HK-2 (cell line): ENCODE results near the gene TBL3.

Source experiments
- DNase-seq: peaks from one replicate; pipeline ENCODE4 v3.0.0-alpha.2; 2018; ENCODE audit not compliant: unreplicated experiment

TBL3 gene

GRCh38 chr16:1981398-1981836, 9.6 kb downstream of the TBL3 start, which contains the start of gene NOXO1:
TSS of gene NOXO1 (minus strand) at chr16:1981469. CDS start at chr16:1981179, 290 bp downstream.
- DNase-seq: no peak

- no peak for DNase-seq
Measured at GRCh38 chr16:1982013-1982433, 10.2 kb downstream of the TBL3 start.

DNA sequence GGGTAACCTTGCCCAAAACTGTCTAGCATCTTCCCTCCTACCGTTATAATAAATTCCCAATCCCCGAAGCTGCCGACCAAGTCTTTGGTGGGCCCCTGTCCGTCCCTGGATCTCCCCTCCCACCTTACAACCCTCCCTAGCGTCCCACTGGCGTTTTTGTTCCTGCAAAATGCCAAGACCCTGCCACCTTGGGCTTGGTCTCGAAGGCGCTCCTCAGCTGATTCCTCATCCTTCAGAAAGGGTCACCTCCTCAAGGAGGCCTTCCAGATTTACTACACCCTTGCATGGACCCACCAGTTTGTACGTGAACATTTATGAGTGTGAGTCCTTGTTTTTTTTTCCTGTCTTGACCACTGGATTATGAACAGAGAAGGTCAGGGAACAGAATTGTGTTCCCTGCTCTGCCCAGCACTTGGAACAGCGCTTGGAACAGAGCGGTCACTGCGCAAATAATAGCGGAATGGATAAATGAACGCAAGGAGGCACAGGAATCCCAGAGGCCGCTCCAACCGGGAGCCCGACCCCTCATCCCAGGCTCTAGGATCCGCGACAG, 11.2 kb downstream of the TBL3 start:
- DNase-seq: no peak

DNA sequence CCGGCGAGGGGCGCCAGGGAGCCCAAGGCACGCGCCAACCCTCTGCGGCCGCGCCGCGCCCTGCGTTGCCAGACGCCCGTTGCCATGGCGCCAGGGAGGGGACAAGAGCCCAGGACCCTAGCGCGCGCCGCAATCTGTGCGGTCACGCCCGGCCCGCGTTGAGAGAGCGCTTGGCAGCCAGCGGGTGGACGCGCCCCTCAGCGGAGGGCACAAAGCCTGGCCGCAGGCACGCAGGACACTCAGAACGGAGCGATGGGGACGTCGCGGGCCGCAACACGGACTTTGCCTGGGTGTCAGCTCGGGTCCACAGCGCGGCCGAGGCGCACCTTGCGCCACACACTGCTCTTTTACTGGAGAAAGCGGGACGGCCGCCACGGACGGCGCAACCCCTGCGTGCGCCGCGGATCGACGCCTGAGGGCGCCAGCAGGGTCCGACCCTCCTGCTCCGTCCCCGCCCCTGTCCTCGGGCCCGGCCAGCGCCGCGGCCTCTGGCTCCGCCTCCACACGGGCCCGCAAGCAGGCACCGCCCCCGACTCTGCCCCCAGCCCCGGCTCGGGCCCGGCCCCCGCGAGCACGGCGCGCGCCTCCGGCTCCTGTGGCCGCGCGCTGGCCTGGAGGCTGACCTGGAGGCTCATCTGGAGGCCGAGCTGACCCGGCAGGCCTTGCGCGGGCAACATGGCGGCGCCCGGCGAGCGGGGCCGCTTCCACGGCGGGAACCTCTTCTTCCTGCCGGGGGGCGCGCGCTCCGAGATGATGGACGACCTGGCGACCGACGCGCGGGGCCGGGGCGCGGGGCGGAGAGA, 11.9 kb downstream of the TBL3 start, which contains the start of gene GFER:
Gene GFER (plus strand): TSS at position 650 of the 803 bp plus-strand sequence. CDS start 26 bp downstream, at position 676.
- DNase-seq: peak; percentile 90

GRCh38 chr16:1984347-1985225, 12.7 kb downstream of the TBL3 start:
- no peak for DNase-seq

DNA sequence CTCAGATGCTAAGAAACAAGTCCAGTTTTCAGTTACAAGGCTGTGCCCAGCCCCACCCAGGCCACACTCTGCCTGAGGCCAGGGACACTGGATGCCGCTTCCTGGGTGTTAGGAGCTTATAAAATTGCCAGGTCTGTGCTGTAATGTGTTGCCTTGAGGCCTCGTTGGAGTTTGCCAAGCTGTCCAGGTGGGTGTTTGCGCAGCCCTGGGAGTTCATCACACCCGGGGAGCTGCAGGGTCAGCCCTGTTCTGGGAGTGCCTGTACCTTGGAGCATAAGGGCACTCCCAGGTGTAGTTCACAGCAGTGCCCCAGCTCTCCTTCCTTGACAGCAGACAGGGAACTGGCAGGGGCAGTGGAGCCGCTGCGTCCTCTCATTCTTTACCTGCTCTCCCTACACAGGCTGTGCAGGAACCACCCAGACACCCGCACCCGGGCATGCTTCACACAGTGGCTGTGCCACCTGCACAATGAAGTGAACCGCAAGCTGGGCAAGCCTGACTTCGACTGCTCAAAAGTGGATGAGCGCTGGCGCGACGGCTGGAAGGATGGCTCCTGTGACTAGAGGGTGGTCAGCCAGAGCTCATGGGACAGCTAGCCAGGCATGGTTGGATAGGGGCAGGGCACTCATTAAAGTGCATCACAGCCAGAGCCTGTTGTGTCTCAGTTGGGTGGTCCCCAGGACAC, 13.8 kb downstream of the TBL3 start:
- no peak for DNase-seq

DNA sequence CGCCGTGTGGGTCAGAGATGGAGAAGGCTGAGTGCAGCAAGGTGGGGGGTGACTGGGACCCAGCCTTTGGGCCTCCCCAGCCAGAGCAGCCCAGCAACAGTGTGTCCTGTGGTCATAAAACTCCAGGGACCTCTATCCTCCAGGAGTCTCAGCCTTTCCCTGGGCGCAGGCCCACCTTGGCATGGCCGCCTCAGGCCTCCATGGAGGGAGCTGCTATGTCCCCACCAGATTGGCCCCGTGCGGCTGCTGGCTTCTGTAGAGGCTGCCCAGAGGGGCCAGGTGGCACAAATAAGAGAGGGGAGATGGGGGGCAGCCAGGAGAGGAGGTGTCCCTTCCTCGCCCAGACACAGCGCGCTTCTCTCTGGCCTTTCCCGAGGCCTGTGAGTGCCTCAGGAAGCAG, 15.3 kb downstream of the TBL3 start:
- no peak for DNase-seq

DNA sequence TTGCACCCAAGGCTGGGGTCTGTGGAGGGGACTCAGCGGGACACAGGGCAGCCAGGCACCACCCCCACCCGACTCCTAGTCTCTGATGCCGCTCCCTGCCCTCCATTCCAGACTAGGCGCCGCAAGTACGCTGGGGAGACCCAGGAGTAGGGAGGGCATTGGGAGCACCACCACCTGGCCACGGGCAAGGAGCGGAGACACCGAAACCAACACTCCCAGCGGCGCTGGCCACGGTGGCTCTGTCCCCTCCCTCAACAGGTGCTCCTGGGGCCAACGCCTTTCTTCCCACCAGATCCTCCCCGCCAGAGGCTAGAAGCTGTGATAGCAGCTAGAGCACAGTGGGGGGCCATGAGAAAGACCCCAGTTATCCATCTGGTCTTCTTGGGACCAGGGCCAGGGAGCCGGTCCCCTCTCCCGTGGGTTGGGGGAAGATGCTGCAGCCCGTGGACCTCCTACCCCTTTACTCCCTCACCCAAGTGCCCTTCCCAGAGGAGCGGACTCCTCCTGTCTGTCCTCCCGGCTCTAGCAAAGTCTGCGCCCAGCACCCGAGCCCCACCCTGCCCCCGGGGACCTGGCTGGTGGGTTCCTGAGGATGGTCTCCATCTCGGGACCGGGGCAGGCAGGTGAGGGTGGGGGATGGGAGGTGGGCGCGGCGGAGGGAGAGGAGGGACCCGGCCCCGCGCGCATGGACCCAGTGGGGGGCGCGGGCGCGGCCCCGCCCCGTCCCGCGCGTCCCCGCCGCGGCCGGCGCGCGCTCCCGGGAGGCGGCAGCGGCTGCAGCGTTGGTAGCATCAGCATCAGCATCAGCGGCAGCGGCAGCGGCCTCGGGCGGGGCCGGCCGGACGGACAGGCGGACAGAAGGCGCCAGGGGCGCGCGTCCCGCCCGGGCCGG, 17.6 kb downstream of the TBL3 start, which contains the start of gene SYNGR3:
Gene SYNGR3 (plus strand): TSS at position 762 of the 892 bp plus-strand sequence. CDS start 133 bp downstream, outside the sequence.
- no peak for DNase-seq

DNA sequence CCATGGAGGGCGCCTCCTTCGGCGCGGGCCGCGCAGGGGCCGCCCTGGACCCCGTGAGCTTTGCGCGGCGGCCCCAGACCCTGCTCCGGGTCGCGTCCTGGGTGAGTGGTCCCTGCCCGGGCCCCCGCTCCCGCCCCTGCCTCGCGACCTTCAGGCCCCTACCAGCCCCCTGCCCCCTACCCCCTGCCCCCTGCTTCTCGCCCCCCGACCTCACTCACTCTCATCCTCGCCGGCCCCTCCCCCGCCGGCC, 18.2 kb downstream of the TBL3 start:
- DNase-seq: no peak

- no peak for DNase-seq
Measured at GRCh38 chr16:1990351-1991134, 18.7 kb downstream of the TBL3 start.

DNA sequence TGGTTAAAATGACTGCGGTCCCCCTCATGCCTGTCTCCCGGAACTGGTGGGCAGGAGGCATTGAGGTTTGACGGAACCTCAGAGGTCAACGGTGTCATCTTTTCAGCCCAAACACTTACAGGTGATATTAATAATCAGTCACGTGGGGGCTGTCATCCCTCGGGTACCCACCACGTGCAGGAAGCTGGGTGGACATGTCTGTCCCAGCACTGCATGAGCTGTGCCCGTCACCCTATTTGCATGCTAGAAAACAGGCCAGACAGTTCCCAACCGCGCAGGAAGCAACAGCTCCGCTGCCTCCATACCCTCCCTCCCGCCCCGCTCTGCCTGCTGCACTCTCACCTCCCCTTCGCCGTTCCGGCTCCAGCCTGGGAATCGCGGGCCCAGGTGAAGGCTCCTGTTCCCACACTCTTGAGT, 19.3 kb downstream of the TBL3 start:
- no peak for DNase-seq

GRCh38 chr16:1991588-1991947, 19.7 kb downstream of the TBL3 start:
- DNase-seq: no peak

GRCh38 chr16:1991948-1992703, 20.3 kb downstream of the TBL3 start:
- peak; percentile 98 for DNase-seq

DNA sequence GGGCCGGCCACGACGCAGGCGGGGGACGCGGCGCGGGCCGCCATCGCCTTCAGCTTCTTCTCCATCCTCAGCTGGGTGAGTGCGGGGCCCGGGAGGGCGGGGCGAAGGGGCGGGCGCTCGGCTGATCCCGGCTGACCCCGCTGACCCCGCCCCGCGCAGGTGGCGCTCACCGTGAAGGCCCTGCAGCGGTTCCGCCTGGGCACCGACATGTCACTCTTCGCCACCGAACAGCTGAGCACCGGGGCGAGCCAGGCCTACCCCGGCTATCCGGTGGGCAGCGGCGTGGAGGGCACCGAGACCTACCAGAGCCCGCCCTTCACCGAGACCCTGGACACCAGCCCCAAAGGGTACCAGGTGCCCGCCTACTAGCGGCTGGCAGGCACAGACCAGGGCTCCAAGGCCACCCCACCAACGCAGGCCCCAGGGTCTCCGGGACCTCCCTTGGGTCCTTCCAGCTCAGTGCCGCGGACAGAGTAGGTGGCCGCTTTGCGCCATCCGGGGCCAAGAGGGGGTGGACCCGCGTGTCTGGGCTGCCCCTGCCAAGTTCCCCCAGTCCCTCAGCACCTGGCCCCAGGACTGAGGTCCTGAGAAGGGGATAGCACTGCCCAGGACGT, 21.0 kb downstream of the TBL3 start:
- DNase-seq: no peak

GRCh38 chr16:1993731-1994131, 21.9 kb downstream of the TBL3 start:
- peak; percentile 54 for DNase-seq

DNA sequence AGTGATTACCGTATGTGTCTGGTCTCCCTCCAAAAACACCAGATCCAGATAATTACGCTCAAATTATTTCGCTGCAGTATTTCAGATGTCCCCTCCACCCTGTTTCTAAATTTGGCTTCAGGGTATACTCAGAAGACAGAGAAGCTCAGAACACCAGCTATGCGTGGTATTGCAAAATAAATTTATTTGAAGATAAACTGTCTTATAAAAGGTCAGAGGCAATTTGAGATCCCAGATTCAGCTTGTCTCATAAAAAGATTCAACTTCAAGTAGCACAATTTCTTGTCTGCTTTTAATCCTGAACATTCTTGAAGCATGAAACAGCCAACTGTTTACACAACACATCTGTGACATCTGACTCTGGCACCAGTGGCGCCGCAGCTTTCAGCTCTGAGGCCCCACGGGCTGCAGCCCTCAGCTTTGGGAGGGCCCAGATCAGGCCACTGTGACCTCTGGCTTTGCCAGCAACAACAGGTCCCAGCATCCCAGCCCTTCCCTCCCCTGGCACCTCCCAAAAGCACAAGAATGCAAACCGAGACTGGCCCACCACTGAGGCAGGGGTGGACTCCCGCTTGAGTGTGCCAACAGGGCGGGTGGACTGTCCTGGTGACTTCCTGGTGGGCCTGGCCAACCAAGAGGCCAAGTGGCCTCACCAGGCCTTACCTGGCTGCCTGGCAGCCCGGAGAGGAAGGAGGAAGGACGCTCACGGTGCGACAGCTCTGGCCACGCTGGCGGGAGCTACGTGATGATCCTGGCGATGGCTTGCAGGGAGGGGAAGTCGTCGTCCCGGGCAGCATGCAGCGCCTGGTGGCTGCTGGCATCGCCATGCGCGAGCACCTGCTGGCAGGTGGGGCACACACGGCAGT, 25.9 kb downstream of the TBL3 start:
- no peak for DNase-seq

DNA sequence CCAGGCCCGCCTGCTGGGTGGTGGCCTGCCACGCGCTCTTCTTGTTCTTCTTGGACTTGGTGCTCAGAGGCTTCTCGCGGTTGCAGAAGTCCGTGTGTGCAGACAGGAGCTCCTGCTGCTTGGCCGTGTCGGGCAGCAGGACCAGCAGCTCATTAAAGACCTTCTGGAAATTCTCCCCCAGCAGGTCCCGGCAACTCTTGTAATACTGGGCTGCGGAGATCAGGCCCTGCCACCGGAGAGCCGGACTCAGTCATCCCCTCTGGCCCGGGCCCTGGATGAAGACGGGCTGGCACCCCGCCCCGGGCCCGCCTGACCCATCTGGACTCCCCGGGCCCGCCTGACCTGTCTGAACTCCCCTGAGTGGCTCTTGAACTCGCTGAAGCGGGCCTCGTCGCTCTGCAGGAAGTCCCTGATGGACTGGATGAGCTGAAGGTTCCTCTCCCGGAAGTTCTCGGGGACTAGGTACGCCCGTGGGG, 26.5 kb downstream of the TBL3 start:
- no peak for DNase-seq
